ENCODE measurements around the gene APCDD1.
"Not testable (repeated sequence)": the region's sequence is repeated elsewhere in the genome, so short reads cannot be mapped to it uniquely, and the experiment has no call there.

Gene APCDD1

GRCh38 chr18:10533111-10533510 lies 78.7 kb downstream of the APCDD1 start:
- DNase-seq (ENCODE audit: low spot score), result no peak
- in situ Hi-C loops (cut with MboI; ENCODE audit: low sequenced_read_pairs, unreplicated experiment), result no loop called here
- TF ChIP-seq CTCF (IDR thresholded peaks at IDR 0.05; ENCODE audit: borderline replicate concordance, control extremely low read depth, extremely low read depth, insufficient read depth, missing control alignments), result no peak

- in situ Hi-C loops (cut with MboI; ENCODE audit: low sequenced_read_pairs, unreplicated experiment), result no loop called here
- TF ChIP-seq CTCF (IDR thresholded peaks at IDR 0.05; ENCODE audit: borderline replicate concordance, control extremely low read depth, extremely low read depth, insufficient read depth, missing control alignments), result no peak
- DNase-seq (ENCODE audit: low spot score), result no peak
These were observed 81.8 kb downstream of the APCDD1 start for GRCh38 chr18:10536280-10536679.

- TF ChIP-seq CTCF (IDR thresholded peaks at IDR 0.05; ENCODE audit: borderline replicate concordance, control extremely low read depth, extremely low read depth, insufficient read depth, missing control alignments), result no peak
- in situ Hi-C loops (cut with MboI; ENCODE audit: low sequenced_read_pairs, unreplicated experiment), result no loop called here
- no peak for DNase-seq (ENCODE audit: low spot score)
These were observed 83.3 kb downstream of the APCDD1 start for GRCh38 chr18:10537765-10538164.

- in situ Hi-C loops (cut with MboI; ENCODE audit: low sequenced_read_pairs, unreplicated experiment); DNase-seq (ENCODE audit: low spot score): not testable (repeated sequence)
These were observed 84.7 kb downstream of the APCDD1 start for GRCh38 chr18:10539124-10539523.

All from GM13976 (cell line).